GM10248 (cell line): Measurements from ENCODE around the gene CDC42BPG.

Experiments used
- CTCF ChIA-PET: fragments of 300-600 bp; sonication (Branson Sonifier 250); formaldehyde crosslinking; extraction: SDS; loops from one replicate; lab custom pipeline; 2021; ENCODE audit warnings: antibody characterized with exemption; lab: Yijun Ruan, JAX
- POLR2A ChIA-PET: fragments of 350-650 bp; sonication (Branson Sonifier 250); formaldehyde crosslinking; extraction: SDS; loops from one replicate; lab custom pipeline; 2020; ENCODE audit warnings: antibody characterized with exemption; lab: Yijun Ruan, JAX
- DNase-seq: peaks from one replicate; pipeline ENCODE4 v3.0.0; 2012; ENCODE audit errors: extremely low spot score
- TF ChIP-seq, protein P1 (sequence below): IDR thresholded peaks from 2 replicates; pipeline ENCODE4 v1.5.1; 2012; ENCODE audit warnings: mild to moderate bottlenecking, low read depth; ENCODE audit errors: extremely low read depth, missing control alignments, control extremely low read depth

Gene CDC42BPG

DNA sequence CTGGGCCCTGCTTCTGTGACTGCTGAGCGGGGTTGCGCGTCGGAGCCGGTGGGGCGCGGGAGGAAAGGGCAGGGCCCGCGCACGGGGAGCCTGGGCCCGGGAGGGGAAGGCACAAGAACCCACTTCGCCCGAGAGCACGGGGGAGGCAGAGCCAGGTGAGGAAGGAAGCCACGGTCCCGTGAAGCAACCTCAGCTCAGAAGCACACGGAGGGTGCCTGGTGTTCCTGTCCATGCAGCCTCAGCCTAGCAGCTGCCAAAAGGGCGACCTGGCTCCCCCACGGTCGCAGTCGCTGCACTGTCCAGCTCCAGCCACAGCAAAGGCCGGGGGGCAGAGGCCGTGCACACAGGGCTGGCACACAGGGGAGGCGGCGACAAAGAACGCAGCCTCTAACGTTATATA lies 9.3 kb upstream of the CDC42BPG start:
- ChIA-PET POLR2A (interaction anchor here (1.0 to 11.9 kb wide), 3 partner anchors 11 to 22 kb away, joined by 7 to 129 read pairs (median 7); partner anchors contain the start of gene EHD1), CTCF (interaction anchor here (0.7 to 33.1 kb wide), 4 partner anchors 9 to 257 kb away, joined by 3 to 1137 read pairs (median 180); partner anchors contain the start of genes CDC42BPG and EHD1)
- TF ChIP-seq, protein P1, sequence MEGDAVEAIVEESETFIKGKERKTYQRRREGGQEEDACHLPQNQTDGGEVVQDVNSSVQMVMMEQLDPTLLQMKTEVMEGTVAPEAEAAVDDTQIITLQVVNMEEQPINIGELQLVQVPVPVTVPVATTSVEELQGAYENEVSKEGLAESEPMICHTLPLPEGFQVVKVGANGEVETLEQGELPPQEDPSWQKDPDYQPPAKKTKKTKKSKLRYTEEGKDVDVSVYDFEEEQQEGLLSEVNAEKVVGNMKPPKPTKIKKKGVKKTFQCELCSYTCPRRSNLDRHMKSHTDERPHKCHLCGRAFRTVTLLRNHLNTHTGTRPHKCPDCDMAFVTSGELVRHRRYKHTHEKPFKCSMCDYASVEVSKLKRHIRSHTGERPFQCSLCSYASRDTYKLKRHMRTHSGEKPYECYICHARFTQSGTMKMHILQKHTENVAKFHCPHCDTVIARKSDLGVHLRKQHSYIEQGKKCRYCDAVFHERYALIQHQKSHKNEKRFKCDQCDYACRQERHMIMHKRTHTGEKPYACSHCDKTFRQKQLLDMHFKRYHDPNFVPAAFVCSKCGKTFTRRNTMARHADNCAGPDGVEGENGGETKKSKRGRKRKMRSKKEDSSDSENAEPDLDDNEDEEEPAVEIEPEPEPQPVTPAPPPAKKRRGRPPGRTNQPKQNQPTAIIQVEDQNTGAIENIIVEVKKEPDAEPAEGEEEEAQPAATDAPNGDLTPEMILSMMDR = no peak
- DNase-seq = no peak

DNA sequence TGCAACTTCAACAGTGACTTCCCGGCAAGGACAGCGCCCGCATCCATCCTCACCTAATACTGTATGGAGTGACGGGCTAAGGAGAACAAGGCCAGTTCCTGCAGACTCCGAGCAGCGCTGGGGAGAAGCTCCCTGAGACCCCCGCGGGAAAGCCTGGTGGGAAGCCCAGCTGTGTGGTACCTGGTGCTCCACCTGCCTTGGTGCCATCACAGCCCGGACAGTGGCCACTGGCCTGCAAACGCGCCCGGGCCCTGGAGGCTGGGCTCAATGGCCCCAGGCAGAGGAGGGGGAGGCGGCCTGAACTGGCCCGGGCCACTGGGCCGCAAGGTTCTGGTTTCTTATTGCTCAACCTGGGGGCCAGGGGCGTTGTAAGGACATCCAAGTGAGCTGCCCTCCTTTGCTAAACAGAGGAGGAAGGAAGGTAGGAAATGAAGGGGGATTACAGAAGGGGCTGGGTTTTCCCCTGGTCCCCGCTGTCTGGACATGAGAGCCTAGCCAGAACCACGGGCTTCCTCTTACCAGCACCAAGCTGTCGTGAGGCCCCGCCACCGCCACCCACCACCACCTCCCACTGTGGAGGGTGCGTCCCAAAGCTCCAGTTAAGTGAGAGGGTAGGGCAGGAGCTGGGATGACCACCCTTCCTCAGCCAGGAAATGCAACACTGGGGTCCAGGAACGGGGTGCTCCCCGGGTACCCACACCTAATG lies 8.5 kb upstream of the CDC42BPG start:
- POLR2A ChIA-PET = interaction anchor here (1.0 to 11.9 kb wide), 3 partner anchors 12 to 23 kb away, joined by 7 to 129 read pairs (median 7); partner anchors contain the start of gene EHD1
- DNase-seq = peak; percentile 52
- CTCF ChIA-PET = interaction anchor here (0.7 to 33.1 kb wide), 4 partner anchors 9 to 258 kb away, joined by 3 to 1137 read pairs (median 180); partner anchors contain the start of genes CDC42BPG and EHD1
- TF ChIP-seq, protein P1 = no peak

DNA sequence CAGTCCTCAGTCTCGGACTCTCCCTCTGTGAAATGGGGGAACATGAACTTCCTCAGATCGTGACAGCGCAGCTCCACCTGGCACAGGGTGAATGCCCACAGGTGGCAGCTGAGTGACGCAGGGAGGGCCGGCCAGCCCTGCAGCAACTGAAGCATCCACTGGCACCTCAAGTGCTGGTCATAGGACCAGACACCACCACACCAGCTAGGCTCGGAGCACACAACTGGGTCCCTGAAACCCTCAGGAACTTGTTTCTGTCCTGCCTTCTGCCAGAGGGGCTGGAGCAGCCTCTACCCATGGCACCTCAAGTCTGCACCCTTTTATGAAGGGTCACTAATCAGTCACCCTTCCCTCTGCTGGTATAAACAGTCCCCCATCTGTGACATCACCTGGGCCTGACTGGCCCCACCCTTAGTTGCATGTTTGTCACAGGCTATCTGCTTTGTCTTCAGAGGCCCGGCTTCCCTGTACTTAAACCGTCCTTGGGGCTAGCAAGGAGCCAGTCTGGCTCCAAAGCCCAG lies 7.4 kb upstream of the CDC42BPG start:
- TF ChIP-seq, protein P1 = no peak
- CTCF ChIA-PET = interaction anchor here (1.2 to 33.1 kb wide), 3 partner anchors 11 to 162 kb away, joined by 5 to 1137 read pairs (median 356); partner anchors contain the start of genes ARL2 and EHD1
- POLR2A ChIA-PET = interaction anchor here (1.2 to 11.9 kb wide), 6 partner anchors 8 to 65 kb away, joined by 3 to 129 read pairs (median 8); partner anchors contain the start of gene EHD1
- DNase-seq = peak; percentile 54

DNA sequence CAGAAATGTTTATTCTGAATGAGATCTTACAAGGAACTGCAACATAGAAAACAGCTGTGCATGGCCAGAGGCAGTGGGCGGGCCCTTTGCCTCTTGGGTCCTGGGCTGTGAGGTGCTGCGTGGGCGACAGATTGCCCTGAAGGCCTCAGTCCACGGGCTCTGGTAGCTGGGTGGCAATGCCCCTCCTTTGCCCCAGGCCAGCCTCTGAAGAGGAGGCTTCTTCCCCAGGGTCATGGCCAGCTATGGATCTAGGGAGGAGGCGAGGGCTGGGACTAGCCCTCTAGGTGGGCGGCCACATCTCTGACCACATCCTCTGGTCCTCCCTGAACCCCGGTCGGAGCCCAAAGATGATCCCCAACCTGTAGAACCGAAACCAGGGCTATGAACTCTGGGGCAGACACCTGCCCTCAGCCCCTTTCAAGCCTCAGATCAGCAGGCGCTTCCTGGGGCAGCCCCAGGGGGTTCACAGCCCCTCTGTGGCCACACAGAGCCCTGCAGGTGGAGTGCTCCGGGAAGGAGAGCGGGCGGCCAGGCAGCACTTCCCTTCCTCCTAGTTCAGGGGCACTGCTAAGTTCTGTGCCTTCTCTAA lies 6.6 kb upstream of the CDC42BPG start:
- ChIA-PET CTCF (interaction anchor here (0.8 to 33.1 kb wide), 7 partner anchors 10 to 267 kb away, joined by 3 to 1137 read pairs (median 4); partner anchors contain the start of genes ARL2 and EHD1), POLR2A (interaction anchor here (0.6 to 11.9 kb wide), 6 partner anchors 8 to 1221 kb away, joined by 3 to 129 read pairs (median 7); partner anchors contain the start of gene EHD1)
- DNase-seq = peak; percentile 87
- TF ChIP-seq, protein P1 = peak; percentile 44

DNA sequence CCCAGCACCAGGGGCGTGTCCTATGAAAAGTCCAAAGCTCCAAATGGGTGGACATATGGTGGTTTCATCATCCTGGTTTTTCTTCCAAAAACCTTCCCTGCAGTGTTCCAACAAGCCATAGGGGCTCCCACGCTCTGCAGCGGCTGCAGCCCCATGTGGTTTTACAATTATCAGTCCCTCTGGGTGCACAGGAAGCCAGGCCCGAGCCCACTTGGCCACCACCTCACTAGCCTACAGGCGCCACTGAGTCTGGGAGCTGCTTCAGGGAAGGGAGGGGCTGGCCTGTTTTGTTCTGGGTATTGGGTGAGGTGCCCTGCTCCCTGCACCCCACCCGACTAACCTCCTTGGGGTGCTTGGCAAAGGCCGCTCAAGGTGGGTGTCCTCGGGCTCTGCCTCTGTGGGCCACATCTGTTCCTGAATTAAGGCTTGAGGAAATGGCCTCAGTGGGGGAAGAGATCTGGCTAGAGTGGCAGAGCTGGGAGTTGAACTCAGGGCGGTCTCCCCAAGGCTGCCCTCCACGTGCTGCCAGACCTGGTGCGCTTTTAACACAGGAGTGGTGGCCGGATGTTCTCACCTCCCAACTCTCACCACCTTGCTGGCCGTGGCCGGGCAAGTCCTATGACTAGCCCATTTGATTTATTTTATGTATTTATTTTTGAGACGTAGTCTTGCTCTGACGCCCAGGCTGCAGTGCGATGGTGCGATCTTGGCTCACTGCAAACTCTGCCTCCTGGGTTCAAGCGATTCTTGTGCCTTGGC lies 5.3 kb upstream of the CDC42BPG start:
- no peak for DNase-seq
- ChIA-PET CTCF (interaction anchor here (1.2 to 33.1 kb wide), 11 partner anchors 13 to 480 kb away, joined by 3 to 1137 read pairs (median 6); partner anchors contain the start of genes ARL2, EHD1 and PPP2R5B), POLR2A (interaction anchor here (2.1 to 11.9 kb wide), 4 partner anchors 10 to 26 kb away, joined by 9 to 129 read pairs (median 22); partner anchors contain the start of gene EHD1)
- TF ChIP-seq, protein P1 = no peak
